DMS79 treated with DMSO at 0.1 percent for 48 hours (cell line): Measurements from ENCODE around the gene NUDT21.
"Not testable (repeated sequence)": the region's sequence is repeated elsewhere in the genome, so short reads cannot be mapped to it uniquely, and the experiment has no call there.

Experiments used
- DNase-seq: peaks from one replicate; lab custom pipeline; 2025; lab: John Stamatoyannopoulos, UW

Gene NUDT21

GRCh38 chr16:56450986-56451752 lies at the start of gene NUDT21, which contains the start of gene OGFOD1:
NUDT21 (minus strand) TSS chr16:56451332; CDS start chr16:56451202, 130 bp downstream.
OGFOD1 (plus strand) TSS chr16:56451554; CDS start chr16:56451613, 59 bp downstream.
- peak; percentile 87 for DNase-seq

GRCh38 chr16:56493815-56494214 lies 42.7 kb upstream of the NUDT21 start:
- DNase-seq = no peak

GRCh38 chr16:56493126-56493525 lies 42.0 kb upstream of the NUDT21 start:
- DNase-seq = no peak

GRCh38 chr16:56491657-56492261 lies 40.6 kb upstream of the NUDT21 start:
- no peak for DNase-seq

DNA sequence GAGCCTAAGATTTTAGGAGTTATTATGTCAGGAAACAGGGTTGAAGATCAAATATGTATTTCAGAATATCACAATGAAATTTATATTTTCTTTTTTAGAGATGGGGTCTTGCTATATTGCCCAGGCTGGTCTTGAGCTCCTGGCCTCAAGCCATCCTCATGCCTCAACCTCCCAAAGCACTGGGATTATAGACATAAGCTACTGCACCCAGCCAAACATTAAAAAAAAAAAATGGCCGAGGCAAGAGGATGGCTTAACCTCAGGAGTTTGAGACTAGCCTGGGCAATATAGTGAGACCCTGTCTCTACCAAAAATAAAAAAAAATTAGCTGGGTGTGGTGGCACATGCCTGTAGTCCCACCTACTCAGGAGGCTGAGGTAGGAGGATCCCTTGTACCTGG lies 37.7 kb upstream of the NUDT21 start:
- not testable (repeated sequence) for DNase-seq

GRCh38 chr16:56488035-56488434 lies 36.9 kb upstream of the NUDT21 start:
- no peak for DNase-seq

DNA sequence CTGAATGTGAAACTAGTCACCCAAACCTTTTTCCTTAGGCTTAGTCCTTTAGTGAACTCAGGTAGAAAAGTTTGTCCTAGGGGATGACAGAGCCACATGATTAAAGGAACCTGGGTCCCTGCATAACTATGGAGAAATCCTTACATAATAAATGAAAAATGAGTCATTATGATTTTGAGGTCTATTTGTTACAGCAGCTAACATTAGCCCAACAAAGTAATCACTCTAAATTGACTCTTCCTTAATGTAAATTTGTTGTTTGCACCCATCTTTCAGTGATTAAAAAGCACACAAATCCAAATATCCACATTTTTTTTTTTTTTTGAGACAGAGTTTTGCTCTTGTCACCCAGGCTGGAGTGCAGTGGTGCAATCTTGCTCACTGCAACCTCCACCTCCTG lies 32.3 kb upstream of the NUDT21 start:
- DNase-seq = no peak

GRCh38 chr16:56482683-56483236 lies 31.6 kb upstream of the NUDT21 start:
- DNase-seq = no peak

- no peak for DNase-seq
Observed at GRCh38 chr16:56481468-56482122, 30.5 kb upstream of the NUDT21 start.

- DNase-seq = no peak
Observed at GRCh38 chr16:56480776-56481467, 29.8 kb upstream of the NUDT21 start.

DNA sequence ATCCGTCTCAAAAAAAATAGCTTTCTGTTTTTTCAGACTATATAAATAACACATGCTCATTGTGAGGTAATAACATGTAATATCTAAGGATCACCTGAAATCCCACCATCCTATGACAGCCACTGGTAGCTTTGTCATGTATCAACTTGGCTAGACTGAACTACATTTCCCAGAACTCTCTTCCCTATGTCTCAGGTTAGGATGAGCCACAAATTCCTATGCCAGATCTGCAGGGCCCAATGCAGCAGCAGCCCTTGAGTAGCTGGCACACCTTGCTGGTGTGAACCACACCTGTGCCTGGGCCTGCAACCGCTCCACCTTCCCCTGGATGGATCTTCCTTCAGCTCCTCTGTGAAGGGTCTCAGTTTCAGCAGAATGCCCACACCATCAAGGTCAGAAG lies 28.3 kb upstream of the NUDT21 start:
- DNase-seq = no peak

DNA sequence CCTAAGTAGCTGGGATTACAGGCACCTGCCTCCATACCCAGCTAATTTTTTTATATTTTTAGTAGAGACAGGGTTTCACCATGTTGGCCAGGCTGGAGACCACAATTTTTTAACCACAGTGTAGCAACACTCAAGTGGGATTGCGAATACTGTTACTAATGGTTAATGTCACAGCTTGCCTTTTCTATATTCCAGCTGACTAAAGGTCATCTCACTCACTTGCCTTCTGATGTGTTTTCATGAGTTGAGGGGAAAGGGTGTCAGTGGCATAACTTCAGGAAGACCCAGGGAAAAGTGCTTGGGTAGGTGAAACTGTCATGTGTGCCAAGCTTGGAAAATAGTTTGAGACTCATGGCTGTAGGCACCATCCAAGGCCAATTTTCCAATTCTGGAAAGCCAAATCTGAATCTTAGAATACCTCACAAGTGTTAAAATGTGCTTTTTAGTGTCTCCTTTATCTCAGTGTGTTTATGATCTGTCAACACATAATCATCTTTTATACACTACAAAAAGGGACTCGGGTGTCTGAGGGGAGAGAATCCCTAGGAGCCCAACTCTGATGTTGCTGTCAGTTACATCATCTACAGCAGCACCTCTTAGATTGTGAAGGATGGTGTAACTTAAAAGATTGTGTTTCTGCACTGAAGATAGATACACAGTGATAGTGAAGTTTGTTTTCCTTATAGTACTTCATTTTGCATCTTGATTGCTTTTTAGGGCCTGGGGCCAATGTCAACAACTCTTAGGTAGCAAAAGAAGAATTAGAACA lies 27.3 kb upstream of the NUDT21 start:
- no peak for DNase-seq

DNA sequence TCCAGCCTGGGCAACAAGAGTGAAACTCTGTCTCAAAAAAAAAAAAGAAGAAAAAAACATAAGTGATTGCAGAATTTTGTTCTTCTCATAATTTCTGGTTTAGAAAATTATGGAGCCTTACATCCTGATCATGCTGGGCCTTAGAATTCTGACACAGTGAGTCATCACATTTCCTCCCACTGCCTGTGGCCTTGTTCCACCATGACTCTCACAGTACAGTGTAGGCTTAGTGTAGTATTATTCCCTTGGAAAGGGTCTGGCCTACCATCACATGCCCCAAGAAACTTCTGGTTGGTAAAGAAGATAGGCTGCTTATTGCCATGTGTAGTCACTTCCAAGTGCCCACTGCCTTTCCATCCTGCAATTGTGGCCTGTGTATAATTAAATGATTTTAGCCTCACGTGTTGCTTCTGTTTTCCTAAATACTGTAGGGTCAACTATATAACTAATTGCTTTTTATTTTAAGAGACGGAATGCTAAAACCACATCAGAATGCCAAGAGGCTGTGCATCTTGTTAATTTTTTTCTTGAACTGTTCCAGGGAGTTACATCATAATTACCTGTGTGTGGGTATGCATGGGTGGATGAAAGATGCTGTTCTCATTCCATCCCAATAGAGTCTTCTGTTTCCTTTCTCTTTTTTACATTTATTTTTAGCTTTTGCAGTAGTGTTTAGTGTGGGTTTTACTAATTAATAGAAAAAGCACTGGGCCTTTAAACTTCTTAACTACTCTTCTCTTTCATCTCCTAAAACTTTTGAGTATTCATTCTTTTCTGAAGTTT lies 26.2 kb upstream of the NUDT21 start:
- no peak for DNase-seq

DNA sequence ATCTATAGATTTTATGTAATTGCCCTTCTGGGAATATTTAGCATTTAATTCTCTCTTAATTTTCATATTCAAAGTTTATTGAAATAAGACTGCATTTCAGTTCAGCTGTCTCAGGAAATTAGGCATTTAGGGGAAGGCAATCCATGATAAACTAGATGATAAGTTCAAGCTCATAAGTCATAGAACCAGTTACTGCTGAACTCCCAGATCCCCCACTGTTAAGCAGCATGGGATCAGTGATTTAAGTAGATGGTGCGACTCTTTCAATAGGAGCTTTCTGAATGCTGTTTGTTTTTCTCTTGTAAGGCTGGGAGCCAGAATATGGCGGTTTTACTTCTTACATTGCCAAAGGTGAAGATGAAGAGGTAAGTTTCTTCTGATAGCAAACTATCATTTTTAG lies 24.1 kb upstream of the NUDT21 start:
- DNase-seq = no peak

DNA sequence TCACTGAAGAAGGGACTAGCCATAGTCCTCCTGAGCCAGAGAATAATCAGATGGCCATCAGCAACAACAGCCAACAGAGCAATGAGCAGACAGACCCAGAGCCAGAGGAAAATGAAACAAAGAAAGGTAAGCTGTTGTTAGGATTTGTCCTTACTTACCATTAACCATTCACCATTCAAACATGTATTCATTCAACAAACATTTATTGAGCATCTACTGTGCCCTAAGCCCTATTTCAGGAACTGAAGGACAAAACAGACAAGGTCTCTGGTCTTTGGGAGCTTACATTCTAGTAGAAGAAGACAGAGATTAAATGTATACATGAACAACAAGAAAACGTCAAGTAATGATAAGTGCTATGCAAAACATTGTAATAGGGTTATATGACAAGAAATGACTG lies 19.5 kb upstream of the NUDT21 start:
- DNase-seq = no peak

DNA sequence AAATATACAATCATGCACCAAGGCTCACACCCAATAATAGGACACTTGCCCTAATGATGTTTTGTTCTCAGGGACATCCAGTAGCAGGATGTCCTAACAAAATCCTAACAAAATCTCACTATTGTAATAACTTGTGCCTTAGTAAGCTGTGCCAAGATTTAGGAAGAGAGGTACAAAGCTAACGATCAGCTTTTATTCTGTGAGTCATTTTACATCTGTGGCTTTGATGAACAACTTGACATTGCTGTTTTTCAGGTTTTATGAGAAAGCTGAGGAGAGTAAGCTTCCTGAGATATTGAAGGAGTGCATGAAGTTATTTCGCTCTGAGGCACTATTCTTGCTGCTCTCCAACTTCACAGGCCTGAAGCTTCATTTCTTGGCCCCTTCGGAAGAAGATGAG lies 19.1 kb upstream of the NUDT21 start:
- no peak for DNase-seq

DNA sequence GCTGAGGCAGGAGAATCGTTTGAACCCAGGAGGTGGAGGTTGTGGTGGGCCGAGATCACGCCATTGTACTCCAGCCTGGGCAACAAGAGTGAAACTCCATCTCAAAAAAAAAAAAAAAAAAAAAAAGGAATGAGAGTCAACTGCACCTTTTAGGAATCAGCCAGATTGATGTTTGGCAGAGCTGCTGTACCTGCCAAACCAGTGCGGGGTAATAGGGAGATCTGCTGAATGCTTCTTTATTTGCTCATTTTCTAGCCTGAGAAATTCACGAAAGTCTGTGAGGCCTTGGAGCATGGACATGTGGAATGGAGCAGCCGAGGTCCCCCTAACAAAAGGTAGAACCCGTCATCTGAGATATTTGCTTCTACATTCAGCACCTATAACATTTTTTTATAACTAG lies 18.6 kb upstream of the NUDT21 start:
- no peak for DNase-seq

GRCh38 chr16:56468800-56469199 lies 17.7 kb upstream of the NUDT21 start:
- DNase-seq = no peak

DNA sequence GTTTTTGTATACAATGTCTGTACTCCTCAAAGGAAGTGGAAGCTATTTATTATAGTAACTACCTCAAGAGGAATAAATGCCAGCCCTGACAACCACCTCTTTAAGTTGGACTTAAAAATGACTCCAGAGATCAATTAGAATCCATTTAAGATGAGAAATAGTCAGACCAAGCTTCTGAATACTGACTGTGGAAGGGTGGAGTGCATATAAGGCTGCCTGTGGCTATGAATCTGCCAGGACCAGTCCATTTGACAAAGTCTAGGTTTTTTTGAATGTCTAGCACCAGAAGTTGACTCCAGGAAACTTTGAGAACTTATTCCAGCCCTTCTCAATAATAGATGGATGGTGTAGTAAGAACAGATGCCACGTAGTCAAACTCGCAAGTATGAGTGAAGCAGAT lies 15.2 kb upstream of the NUDT21 start:
- no peak for DNase-seq

DNA sequence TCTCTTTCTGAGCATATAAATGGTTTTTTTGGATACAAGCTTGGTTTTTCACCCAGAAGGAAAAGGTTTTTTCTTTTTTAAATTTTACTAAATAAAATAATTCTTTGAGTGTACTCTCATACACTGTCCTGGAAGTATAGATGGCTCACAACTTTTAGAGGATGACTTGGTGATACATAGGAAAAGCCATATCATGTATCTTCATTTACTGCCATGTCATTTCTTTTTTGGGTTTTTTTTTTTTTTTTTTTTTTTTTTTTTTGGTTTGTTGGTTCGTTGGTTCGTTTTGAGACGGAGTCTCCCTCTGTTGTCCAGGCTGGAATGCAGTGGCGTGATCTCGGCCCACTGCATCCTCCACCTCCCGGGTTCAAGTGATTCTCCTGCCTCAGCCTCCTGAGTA lies 12.0 kb upstream of the NUDT21 start:
- DNase-seq = no peak
